ENCODE measurements around the gene SGO1.

Gene SGO1

DNA sequence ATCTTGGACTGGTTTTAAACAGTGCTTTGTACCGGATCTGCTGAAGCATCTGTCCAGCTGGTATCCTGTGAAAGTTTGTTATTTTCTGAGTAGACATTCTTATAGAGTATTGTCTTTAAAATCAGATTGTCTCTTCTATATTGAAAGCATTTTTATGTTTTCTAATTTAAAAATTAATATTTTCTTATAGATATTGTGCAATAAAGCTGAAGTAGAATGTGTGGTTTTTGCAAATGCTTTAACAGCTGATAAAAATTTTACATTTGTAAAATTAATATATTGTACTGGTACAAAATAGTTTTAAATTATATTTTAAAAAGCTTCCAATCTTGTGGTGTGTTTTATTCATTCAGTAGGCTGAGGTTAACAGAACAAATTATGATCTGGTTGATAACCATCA is 31.9 kb downstream of the SGO1 start:
- no peak for DNase-seq

DNA sequence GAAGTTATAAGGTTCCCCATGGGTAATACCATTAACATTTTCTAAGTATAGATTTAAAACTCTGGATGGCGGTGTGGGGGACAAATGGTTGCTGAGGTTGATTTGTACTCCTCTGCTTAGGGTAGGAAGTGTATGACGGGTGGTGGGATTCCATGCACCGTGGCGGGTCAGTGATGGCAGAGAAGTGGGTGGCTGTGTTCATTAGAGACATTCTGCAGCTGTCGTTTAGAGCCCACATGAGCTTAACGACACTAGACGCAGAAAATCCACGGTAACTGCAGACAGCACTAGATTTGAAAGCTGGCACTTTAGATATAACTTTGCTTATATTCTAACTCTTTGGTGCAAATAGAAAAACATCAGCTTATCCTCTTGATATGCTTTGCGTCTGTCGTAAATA is 37.5 kb downstream of the SGO1 start:
- DNase-seq, result peak in 1 of 3 experiments; percentile 0

DNA sequence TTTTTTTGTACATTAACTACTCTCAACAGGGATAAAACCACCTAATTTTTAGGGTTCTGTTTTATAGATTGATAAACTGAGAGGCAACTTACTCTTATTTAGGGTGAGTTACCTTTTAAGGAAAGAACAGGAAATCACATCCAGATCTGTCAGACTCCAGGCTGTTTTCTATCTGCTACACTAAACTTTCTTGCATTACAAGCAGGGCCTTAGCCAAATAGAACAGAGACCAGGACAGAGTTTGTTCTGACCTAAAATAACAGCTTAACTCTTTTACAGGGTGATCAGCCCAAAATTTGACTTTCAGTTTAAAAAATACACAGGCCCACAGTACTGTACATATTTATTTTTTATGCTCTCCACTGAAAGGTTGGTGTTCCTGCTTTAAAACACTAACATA is 38.6 kb downstream of the SGO1 start:
- no peak for DNase-seq

DNA sequence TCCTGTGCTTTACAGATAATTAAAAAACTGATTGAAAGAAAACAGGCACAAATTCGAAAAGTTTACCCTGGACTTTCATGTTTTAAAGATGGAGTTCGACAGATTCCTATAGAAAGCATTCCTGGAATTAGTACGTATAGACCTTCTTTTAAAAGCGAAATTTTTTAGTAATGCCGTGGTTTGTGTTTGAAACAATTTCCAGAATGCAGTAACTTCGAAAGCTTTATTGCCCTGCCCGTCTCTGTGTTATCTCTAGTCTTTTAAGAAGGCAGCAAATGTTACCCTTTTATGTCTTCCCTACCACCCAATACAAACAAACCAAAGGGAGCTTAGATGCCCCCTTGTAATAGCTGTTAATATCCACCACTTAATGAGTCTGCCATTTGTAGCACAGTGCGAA is 39.7 kb downstream of the SGO1 start:
- no peak for DNase-seq

DNA sequence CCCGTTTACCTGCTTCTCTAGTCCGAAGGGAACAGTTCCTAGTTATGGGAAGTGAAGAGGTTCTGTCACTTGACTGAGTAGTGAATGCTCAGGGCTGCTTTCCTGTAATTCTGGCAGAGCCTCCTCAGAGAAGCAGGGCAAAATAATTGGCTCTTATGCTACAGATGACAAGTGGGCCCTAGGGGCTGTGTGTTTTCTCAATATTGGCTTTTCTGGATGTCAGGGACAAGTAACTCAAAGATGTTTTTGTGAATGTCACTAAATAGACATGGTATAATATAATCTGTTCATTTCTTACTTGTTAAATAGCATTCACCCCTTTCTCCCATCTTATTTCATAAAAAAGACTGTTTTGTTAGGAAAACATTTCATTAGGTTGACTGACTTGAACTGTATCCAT is 40.1 kb downstream of the SGO1 start:
- DNase-seq, result peak in 2 of 3 experiments; percentile 14 to 40

DNA sequence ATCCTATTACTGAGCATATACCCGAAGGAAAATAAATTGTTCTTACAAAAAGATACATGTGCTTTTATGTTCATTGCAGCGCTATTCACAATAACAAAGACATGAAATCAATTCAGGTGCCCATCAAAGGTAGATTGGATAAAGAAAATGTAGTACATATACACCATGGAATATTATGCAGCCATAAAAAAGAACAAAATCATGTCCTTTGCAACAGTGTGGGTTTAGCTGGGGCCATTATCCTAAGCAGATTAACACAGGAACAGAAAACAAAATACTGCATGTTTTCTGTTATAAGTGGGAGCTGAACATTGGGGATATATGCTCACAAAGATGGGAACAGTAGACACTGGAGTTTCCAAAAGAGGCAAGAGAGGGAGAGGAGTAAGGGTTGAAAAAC is 42.5 kb downstream of the SGO1 start:
- DNase-seq, result no peak

DNA sequence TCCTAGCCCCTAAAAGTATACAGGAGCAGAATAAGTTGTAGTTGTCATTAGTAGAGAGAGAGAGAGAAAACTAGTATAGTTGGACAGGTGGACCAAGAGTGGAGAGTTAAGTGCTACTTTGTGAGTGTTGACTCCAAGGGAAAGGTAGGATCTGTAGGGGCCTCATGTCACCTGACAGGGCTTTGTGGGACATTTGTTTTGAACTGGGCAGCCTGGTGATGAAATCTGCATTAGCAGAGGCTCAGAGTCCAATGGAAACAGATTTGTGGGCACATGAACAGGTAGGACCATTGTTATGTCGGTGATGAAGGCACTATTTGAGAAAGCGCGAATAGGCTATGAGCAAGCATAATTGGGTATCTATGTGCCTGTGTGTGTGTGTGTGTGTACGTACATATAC is 43.5 kb downstream of the SGO1 start:
- DNase-seq, result no peak

DNA sequence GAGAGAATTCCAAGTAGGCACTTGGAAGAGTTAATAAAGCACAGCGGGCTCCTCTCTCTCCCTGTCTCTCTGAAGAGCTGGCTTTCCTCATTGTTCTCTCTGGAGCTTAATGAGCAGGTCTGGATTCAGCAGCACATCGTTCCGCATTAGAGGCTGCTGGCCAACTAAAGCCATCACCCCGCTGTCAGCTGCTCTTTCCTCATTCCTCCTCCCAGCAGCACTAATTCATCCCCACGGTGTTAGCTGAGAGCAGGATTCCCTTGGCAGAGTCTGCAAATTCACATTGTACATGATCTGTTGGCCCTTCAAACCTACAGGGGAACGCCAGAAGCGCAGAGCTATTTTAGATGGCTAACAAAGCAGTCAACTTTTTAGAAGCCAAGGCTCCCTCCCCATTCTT is 44.2 kb downstream of the SGO1 start:
- peak in 2 of 3 experiments; percentile 9 to 56 for DNase-seq

DNA sequence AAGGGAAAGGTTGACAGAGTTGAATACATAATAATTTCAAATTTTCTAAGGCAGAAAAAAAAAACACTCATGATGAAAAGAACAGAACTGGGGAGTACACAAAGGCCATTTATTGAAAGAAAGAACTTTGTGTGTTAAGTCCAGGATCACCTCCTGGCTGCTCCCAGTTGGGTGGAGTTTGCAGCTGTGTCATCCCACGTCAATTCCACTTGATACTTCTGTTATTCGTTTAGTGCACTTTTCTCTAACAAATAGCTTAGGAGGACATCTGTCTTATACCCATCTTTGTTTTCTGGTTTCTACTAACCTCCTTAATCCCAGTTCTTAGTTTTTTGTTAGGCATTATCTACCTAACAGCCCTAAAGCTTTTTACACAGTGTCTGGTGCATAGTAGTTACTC is 44.7 kb downstream of the SGO1 start:
- no peak for DNase-seq

DNA sequence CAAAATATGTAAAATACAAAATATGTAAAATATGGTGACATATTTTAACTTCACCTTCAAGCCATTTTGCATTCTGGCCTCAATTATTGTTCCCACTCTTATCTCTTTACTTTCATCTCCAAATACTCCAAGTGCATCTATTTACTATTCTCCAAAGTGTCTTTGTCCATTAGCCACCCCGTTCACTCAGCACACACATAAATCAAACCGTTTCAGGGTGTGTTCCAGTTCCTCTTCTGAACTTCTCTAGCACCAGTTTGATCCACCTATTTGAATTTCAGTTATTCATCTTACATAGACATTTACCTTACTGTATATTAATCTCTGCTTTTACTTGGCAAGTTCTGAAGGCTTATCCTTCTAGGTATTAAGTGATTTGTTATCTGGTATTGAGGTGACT is 45.1 kb downstream of the SGO1 start:
- DNase-seq, result peak in 1 of 3 experiments; percentile 16

DNA sequence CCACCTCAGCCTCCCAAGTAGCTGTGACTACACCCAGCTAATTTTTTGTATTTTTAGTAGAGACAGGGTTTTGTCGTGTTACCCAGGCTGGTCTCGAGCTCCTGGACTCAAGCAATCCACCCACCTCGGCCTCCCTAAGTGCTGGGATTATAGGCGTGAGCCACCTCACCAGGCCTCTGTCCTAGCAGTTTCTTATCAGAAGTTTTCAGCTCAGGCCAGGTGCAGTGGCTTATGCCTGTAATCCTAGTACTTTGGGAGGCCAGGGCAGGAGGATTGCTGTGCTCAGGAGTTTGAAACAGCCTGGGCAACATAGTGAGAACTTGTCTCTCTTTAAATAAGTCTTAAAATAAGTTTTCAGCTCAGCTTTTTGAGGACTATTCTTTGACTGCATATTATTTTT is 48.4 kb downstream of the SGO1 start:
- DNase-seq, result no peak

DNA sequence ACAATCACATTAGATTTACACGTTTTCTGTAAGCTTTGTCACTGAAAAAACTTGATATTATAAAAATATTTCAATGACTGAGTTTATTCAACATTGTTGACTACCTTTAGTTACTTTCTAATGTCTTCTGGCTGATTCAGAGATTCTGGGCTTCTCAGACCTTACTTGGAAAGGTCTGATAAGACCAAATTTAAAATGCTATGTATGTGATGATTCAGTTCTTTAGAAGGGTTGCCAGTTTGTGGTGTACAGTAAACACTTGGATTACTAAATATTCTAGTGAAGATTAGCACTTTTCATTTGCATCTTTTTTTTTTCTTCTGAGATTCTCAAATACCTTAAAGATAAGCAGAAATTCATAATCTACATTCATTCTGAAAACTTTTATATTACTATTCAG is 49.8 kb downstream of the SGO1 start:
- DNase-seq, result no peak

DNA sequence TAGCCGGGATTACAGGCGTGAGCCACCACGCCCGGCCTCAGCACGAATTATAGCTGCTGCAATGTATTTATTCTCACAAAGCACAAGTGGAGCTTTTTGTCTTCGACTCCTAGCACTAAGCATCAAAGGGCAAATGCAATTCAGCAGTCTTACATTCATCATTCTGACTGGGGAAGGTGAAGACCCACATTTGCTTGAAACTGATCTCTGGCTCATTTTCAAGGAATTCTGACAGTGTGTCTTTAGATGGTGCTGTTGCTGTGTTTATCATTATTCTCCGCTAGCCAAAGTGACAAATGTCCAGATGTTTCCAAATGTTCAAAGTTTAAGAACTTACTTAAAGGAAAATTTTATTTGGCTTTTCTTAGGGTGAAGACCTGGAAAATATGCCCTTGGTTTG is 55.9 kb downstream of the SGO1 start:
- no peak for DNase-seq

DNA sequence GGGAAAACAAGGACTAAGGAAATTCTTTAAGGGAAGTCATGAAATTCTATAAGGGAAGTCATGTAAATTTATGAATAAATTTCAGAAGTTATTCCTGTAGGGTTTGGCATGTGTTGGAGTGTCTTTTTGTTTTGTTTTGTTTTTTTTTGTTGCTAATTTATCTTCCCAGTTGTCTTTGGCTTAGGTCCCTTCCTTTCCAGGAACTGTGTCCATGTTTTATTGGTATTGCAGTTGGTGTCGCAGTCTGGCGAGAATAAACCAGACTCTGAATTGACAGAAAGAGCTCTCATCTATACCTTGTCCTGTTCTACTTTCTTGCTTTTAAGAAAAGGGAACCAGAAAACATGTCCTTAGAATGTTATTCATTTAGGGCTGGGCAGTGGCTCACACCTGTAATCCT is 57.6 kb downstream of the SGO1 start:
- no peak for DNase-seq

DNA sequence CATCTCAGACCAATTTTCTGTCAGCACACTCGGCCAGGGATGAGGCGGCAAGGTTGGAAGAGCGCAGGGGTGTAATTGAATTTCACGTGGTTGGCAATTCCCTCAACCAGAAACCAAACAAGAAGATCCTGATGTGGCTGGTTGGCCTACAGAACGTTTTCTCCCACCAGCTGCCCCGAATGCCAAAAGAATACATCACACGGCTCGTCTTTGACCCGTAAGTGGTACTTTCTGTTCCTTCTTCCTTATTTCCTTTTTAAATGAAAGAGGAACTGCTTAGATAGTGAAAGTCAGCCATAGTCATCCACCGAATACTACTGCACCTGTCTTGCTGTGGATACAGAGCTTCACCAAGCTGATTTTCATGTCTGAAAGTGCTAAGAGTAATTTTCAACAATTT is 60.1 kb downstream of the SGO1 start:
- DNase-seq, result no peak

DNA sequence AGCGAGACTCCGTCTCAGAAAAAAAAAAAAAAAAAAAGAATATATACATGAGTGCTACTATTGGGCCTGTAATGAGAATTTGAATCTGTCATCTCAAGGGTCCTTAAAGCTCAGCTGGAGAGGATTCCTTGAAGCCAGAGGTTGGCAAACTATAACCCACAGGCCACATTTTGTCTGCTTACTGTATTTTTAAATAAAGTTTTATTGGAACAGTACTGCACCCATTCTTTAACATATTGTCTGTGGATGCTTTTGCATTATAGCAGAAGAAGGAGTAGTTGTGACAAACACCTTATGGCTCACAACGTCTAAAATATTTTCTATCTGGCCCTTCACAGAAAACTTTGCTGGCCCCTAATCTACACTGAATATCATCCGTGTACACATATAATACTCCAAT is 60.7 kb downstream of the SGO1 start:
- DNase-seq, result no peak

DNA sequence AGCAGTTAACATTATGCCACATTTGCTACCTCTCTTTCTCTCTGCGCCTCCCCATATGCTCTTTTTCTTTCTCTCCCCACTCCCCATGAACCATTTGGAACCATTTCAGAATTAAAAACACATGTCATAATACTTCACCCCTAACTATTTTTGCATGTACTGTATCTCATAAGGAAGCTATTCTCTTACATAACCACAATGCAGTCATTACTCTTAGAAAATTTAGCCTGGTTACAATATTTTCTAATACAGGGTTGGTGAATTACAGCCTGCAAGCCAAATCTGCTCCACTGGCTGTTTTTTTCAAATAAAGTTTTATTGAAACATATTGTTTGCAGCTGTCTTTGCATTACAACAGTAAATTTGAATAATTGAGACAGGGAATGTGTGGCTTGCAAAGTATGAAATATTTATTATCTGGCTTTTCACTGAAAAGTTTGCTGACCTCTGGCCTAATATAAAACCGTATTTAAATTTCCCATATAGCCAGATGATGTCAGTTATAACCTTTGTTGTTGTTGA is 62.8 kb downstream of the SGO1 start:
- no peak for DNase-seq

DNA sequence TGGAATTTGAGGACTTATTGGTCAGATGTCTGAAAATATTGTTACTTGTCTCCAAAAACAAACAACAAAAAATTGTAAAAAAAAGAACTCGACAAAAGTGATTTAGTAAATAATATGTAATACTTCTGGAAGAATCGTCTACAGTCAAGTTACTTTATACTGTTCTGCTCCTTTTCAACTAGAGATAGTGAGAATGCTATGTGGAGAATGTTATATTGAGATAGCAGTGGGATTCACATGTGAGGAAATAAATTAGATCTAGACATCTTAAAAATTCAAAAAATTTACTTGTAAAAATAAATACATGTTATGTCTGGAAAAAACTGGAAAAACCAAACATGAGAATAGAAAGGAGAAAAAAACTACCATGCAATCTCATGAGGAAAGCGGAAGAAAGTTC is 64.9 kb downstream of the SGO1 start:
- DNase-seq, result no peak
